Measurements from ENCODE around the gene SLC25A24.

SLC25A24 gene

GRCh38 chr1:108096089-108096488 is 104.1 kb downstream of the SLC25A24 start:
- DNase-seq: no peak

GRCh38 chr1:108089477-108089876 is 110.7 kb downstream of the SLC25A24 start:
- peak; percentile 40 for DNase-seq

GRCh38 chr1:108085628-108086027 is 114.5 kb downstream of the SLC25A24 start:
- DNase-seq: no peak

- DNase-seq: no peak
Observed at GRCh38 chr1:108084866-108085477, 115.2 kb downstream of the SLC25A24 start.
